HepG2 (cell line): Measurements from ENCODE around the gene SMIM12. TPM values are rescaled to one million over a fixed set of nuclear protein-coding genes. Genes with fewer than 3 reads are reported as not detected.

Source experiments
- ATAC-seq: fragments of 200-7000 bp; cut with Tn5 transposase; 3 replicates; pipeline ENCODE4 v1.9.1; 2020; ENCODE audit warnings: mild to moderate bottlenecking, moderate library complexity
- BruUV-seq: library from RNA; stranded (reverse); fragments of 400-500 nt; replicated peaks from 2 replicates; lab custom pipeline; 2021; lab: Mats Ljungman, UMichigan
- CTCF ChIA-PET: fragments of 300-600 bp; formaldehyde crosslinking; extraction: SDS; loops from one replicate; lab custom pipeline; 2021; ENCODE audit warnings: low total read pairs, inconsistent platforms, low intra/inter-chr PET ratio; lab: Yijun Ruan, JAX
- POLR2A ChIA-PET: fragments of 350-600 bp; sonication (Branson Sonifier 250); formaldehyde crosslinking; loops from one replicate; lab custom pipeline; 2020; ENCODE audit warnings: antibody characterized with exemption, inconsistent platforms; lab: Yijun Ruan, JAX
- DNase-seq: peaks from one replicate; pipeline ENCODE4 v3.0.0-alpha.2; 2015; ENCODE audit warnings: low spot score
- FAIRE-seq: peaks from 3 replicates; lab custom pipeline; 2011; peaks lifted over from hg19 to GRCh38; lab: Jason Lieb, UNC
- H2AFZ ChIP-seq: one replicate; pipeline ENCODE4 v1.6.1; 2011; ENCODE audit warnings: low read length, inconsistent platforms
- H3K27ac ChIP-seq: fragments of 300-600 bp; 3 replicates; pipeline ENCODE4 v1.8.0; 2011; ENCODE audit warnings: mixed run types, mild to moderate bottlenecking, mixed read lengths, low read length, inconsistent platforms; ENCODE audit not compliant: insufficient read depth; ENCODE audit errors: extremely low read length
- H3K27me3 ChIP-seq, 2 experiments: fragments of 200-600 bp in 1 of 2; 2 replicates in 1 of 2; 3 replicates in 1 of 2; pipeline versions ENCODE4 v1.6.0 to v1.8.0; 2011; ENCODE audit warnings: low read length in 2 of 2, mild to moderate bottlenecking in 2 of 2, moderate library complexity in 2 of 2, inconsistent platforms in 1 of 2; ENCODE audit not compliant: insufficient read depth in 2 of 2, control insufficient read depth in 1 of 2
- H3K36me3 ChIP-seq, 2 experiments: fragments of 200-600 bp in 1 of 2; replicated peaks in 1 of 2; 2 replicates in 1 of 2; 3 replicates in 1 of 2; pipeline versions ENCODE4 v1.5.1 to v1.8.0; 2011; ENCODE audit warnings: low read length in 2 of 2, inconsistent platforms in 1 of 2; ENCODE audit not compliant: insufficient read depth in 2 of 2, control insufficient read depth in 1 of 2
- H3K4me1 ChIP-seq: 2 replicates; pipeline ENCODE4 v1.5.1; 2012; ENCODE audit warnings: low read length, inconsistent platforms; ENCODE audit not compliant: insufficient read depth
- H3K4me2 ChIP-seq: 2 replicates; pipeline ENCODE4 v1.6.0; 2011; ENCODE audit warnings: low read depth, low read length, inconsistent platforms
- H3K4me3 ChIP-seq, 3 experiments: fragments of 200-600 bp in 1 of 3; sonication (generic), shearing (Covaris generic) in 1 of 3; replicated peaks in 1 of 3; 2 replicates each; pipeline ENCODE4 v1.5.1; 2011 to 2016; ENCODE audit warnings: low read length in 3 of 3, inconsistent platforms in 2 of 3, low read depth in 2 of 3, mild to moderate bottlenecking in 2 of 3, control low read depth in 1 of 3, mixed read lengths in 1 of 3; ENCODE audit not compliant: insufficient read depth in 1 of 3
- H3K79me2 ChIP-seq: one replicate; pipeline ENCODE4 v1.6.1; 2011; ENCODE audit warnings: low read length, inconsistent platforms; ENCODE audit not compliant: insufficient read depth
- H3K9ac ChIP-seq: 2 replicates; pipeline ENCODE4 v1.6.0; 2011; ENCODE audit warnings: mild to moderate bottlenecking, low read depth, low read length, inconsistent platforms; ENCODE audit not compliant: insufficient read depth
- H3K9me3 ChIP-seq: 2 replicates; pipeline ENCODE4 v1.5.1; 2012; ENCODE audit warnings: mild to moderate bottlenecking, low read length
- H4K20me1 ChIP-seq: 2 replicates; pipeline ENCODE4 v1.6.0; 2011; ENCODE audit warnings: inconsistent platforms, mild to moderate bottlenecking, low read length, moderate library complexity; ENCODE audit not compliant: insufficient read depth
- ATF4 ChIP-seq, 2 experiments: fragments of 450-650 bp in 1 of 2; sonication (generic) in 1 of 2; formaldehyde crosslinking; IDR thresholded peaks; 2 replicates each; pipeline versions ENCODE4 v1.5.0 to v1.8.0; 2020 to 2022; ENCODE audit warnings: mild to moderate bottlenecking in 1 of 2, missing genetic modification reagents in 1 of 2
- CTCF ChIP-seq: sonication (generic); formaldehyde crosslinking; IDR thresholded peaks from 2 replicates; pipeline ENCODE4 v1.5.0; 2020; ENCODE audit warnings: mild to moderate bottlenecking, missing genetic modification reagents, moderate library complexity
- HDAC2 ChIP-seq: sonication (generic); formaldehyde crosslinking; IDR thresholded peaks from 2 replicates; pipeline ENCODE4 v1.4.0; 2020; ENCODE audit warnings: missing genetic modification reagents
- MLLT10 ChIP-seq: sonication (generic); formaldehyde crosslinking; IDR thresholded peaks from 2 replicates; pipeline ENCODE4 v1.4.0; 2020; ENCODE audit warnings: missing genetic modification reagents
- NCOA5 ChIP-seq: sonication (generic); formaldehyde crosslinking; IDR thresholded peaks from 2 replicates; pipeline ENCODE4 v1.4.0; 2020; ENCODE audit warnings: missing genetic modification reagents
- STAG1 ChIP-seq: sonication (generic); formaldehyde crosslinking; IDR thresholded peaks from 2 replicates; pipeline ENCODE4 v1.4.0; 2020; ENCODE audit warnings: missing genetic modification reagents
- SYNCRIP ChIP-seq: fragments of 200-400 bp; formaldehyde crosslinking; IDR thresholded peaks from 2 replicates; pipeline ENCODE4 v1.6.1; 2018; ENCODE audit warnings: mild to moderate bottlenecking, low read depth, low read length; ENCODE audit not compliant: insufficient read depth
- ZNF180 ChIP-seq: sonication (generic); formaldehyde crosslinking; IDR thresholded peaks from 2 replicates; pipeline ENCODE4 v1.4.0; 2020; ENCODE audit warnings: low read depth, missing genetic modification reagents, borderline replicate concordance
- ZNF280D ChIP-seq: sonication (generic); formaldehyde crosslinking; IDR thresholded peaks from 2 replicates; pipeline ENCODE4 v1.5.1; 2020; ENCODE audit warnings: mild to moderate bottlenecking, missing genetic modification reagents
- ZNF460 ChIP-seq: sonication (generic); formaldehyde crosslinking; IDR thresholded peaks from 2 replicates; pipeline ENCODE4 v1.5.1; 2020; ENCODE audit warnings: missing genetic modification reagents, mild to moderate bottlenecking, borderline replicate concordance
- WGBS: methylation state at CpG from one replicate; pipeline ENCODE4 v1.1.6; 2017; ENCODE audit warnings: low lambda C conversion rate; 5-methylcytosine and 5-hydroxymethylcytosine counted together
- in situ Hi-C: cut with HindIII; loops from 2 replicates; pipeline ENCODE4 v1.10.0; 2017; ENCODE audit warnings: low pct_unique_long_range_greater_than_20kb; ENCODE audit not compliant: extremely low pct_ligation_motif_present
- intact Hi-C: fragments of 100-400 bp; cut with micrococcal nuclease; formaldehyde crosslinking; loops from one replicate; pipeline ENCODE4 v1.10.0; 2022; ENCODE audit not compliant: unreplicated experiment
- polyA plus RNA-seq, 8 experiments: library from polyadenylated mRNA; depleted of rRNA in 3 of 8; stranded (reverse) in 7 of 8; unstranded in 1 of 8; fragments of >200 nt; fragmentation: Illumina TruSeq in 4 of 8; extraction: Trizol in 4 of 8; gene quantifications; 2 replicates each; pipeline versions ENCODE4 v1.2.1 to v1.2.3, GENCODE V29; 2011 to 2016; ENCODE audit warnings: low read depth in 4 of 8, missing spikeins in 1 of 8, mixed read lengths in 1 of 8; ENCODE audit not compliant: insufficient read depth in 1 of 8
- total RNA-seq, 5 experiments: library from RNA; depleted of rRNA; stranded (reverse); fragments of >200 nt; fragmentation: Illumina TruSeq; extraction: Trizol; gene quantifications; 2 replicates each; pipeline ENCODE4 v1.2.3, GENCODE V29; 2016; ENCODE audit warnings: low read depth in 1 of 5

SMIM12 gene
- total and polyA plus RNA-seq, 2 of the 13 experiments (the other 11 are each of a cell fraction or from before 2014, with no cell fraction given), result 20.1 to 41.3 TPM

- FAIRE-seq, result no peak
- no peaks in the 10 kb centered on the region for H3K36me3 ChIP-seq
- ATAC-seq, result peak; percentile 39
- H3K9ac ChIP-seq, result no peak overlapping the region
- H3K4me1 ChIP-seq, result no peaks in the 10 kb centered on the region; the same call in 1 of the 2 replicates
- no peak for DNase-seq
- ChIA-PET CTCF (interaction anchor here (1.2 to 1.8 kb wide), 2 partner anchors 32 to 98 kb away, joined by 3 to 4 read pairs; no protein-coding TSS in a partner anchor), POLR2A (no interaction called here)
- no TSS peak for BruUV-seq
- intact Hi-C loops (no loop called here), in situ Hi-C loops (no loop called here)
- H2AFZ ChIP-seq, result no peak overlapping the region
- no peak overlapping the region for H3K4me3 ChIP-seq
- 0% methylated on average over 3 of the region's 3 CpGs for WGBS
- peaks cover 3 to 42% of the 10 kb centered on the region in 2 experiments; a peak in 3 of 5 replicates for H3K27me3 ChIP-seq
- H3K79me2 ChIP-seq, result no peaks in the 10 kb centered on the region
- H3K4me2 ChIP-seq, result no peak overlapping the region; the same call in 1 of the 2 replicates
- H4K20me1 ChIP-seq, result no peaks in the 10 kb centered on the region
- TF ChIP-seq SYNCRIP, result no peak
- TF ChIP-seq NCOA5 (CRISPR knock-in tag), result no peak
- H3K9me3 ChIP-seq, result no peaks in the 10 kb centered on the region
- no peak overlapping the region for H3K27ac ChIP-seq
Observed at GRCh38 chr1:34884536-34884935, 25.0 kb upstream of the SMIM12 start.

GRCh38 chr1:34879230-34879629, 19.7 kb upstream of the SMIM12 start:
- no peak overlapping the region for H3K4me3 ChIP-seq
- no peaks in the 10 kb centered on the region for H3K4me1 ChIP-seq
- POLR2A ChIA-PET, result interaction anchor here (1.4 kb wide), 1 partner anchor 20 kb away, joined by 4 read pairs; the partner anchor contains the start of gene SMIM12
- CTCF ChIA-PET, result no interaction called here
- TF ChIP-seq ZNF460, result no peak
- peak; percentile 57 for TF ChIP-seq CTCF
- no peak for TF ChIP-seq ZNF180 (CRISPR knock-in tag)
- TF ChIP-seq HDAC2 (CRISPR knock-in tag), result no peak
- TF ChIP-seq STAG1, result peak; percentile 39
- no peak for TF ChIP-seq ZNF280D
- TF ChIP-seq MLLT10 (CRISPR knock-in tag), result no peak
- TF ChIP-seq ATF4 (CRISPR knock-in tag; IDR thresholded peaks at IDR 0.05), result no peak
- peaks cover 6 to 44% of the 10 kb centered on the region in 2 experiments; a peak in 4 of 5 replicates for H3K27me3 ChIP-seq
- H3K79me2 ChIP-seq, result no peaks in the 10 kb centered on the region
- FAIRE-seq (no peak), ATAC-seq (peak; percentile 58; the same call in 2 of the 3 replicates), DNase-seq (peak; percentile 25)
- no peak overlapping the region for H2AFZ ChIP-seq
- in situ Hi-C loops, result no loop called here
- WGBS, result 2% methylated on average over 9 of the region's 9 CpGs
- H3K9me3 ChIP-seq, result no peaks in the 10 kb centered on the region
- no peaks in the 10 kb centered on the region for H3K36me3 ChIP-seq
- intact Hi-C loops, result no loop called here
- H3K9ac ChIP-seq, result no peak overlapping the region
- no peaks in the 10 kb centered on the region for H4K20me1 ChIP-seq
- no peak overlapping the region for H3K27ac ChIP-seq
- H3K4me2 ChIP-seq, result no peak overlapping the region
- no TSS peak for BruUV-seq
